Activated T-helper 1 cell treated with anti-CD3 and anti-CD28 coated beads, Interleukin-12 subunit alpha, Interleukin-12 subunit beta, Interleukin-2, Interleukin-4 antibody, amounts not matched to agents 30 ng/mL and 10 ng/mL and 1 ng/mL, durations not matched to agents 14 hours and 24 hours and 36 hours (primary cell): Measurements from ENCODE around the gene IZUMO4. TPM values are rescaled to one million over a fixed set of nuclear protein-coding genes. Genes with fewer than 3 reads are reported as not detected.

ENCODE experiments used
- DNase-seq: peaks from one replicate; pipeline ENCODE4 v3.0.0; 2021; ENCODE audit warnings: low spot score
- H3K27ac Mint-ChIP-seq: one replicate; pipeline ENCODE4 v1.8.0; 2021; ENCODE audit warnings: mild to moderate bottlenecking, mixed read lengths
- H3K27me3 Mint-ChIP-seq: one replicate; pipeline ENCODE4 v1.8.0; 2022; ENCODE audit warnings: mild to moderate bottlenecking, moderate library complexity, mixed read lengths; ENCODE audit not compliant: insufficient read depth
- H3K36me3 Mint-ChIP-seq: one replicate; pipeline ENCODE4 v1.8.0; 2021; ENCODE audit warnings: low read depth, mixed read lengths
- H3K4me1 Mint-ChIP-seq: one replicate; pipeline ENCODE4 v1.8.0; 2021; ENCODE audit warnings: low read depth, mixed read lengths
- H3K4me3 Mint-ChIP-seq: one replicate; pipeline ENCODE4 v1.8.0; 2021; ENCODE audit warnings: mild to moderate bottlenecking, moderate library complexity, mixed read lengths
- H3K9me3 Mint-ChIP-seq: one replicate; pipeline ENCODE4 v1.8.0; 2021; ENCODE audit warnings: mixed read lengths
- intact Hi-C: fragments of 100-400 bp; cut with micrococcal nuclease; formaldehyde crosslinking; loops from one replicate; pipeline ENCODE4 v1.15.1; 2024
- total RNA-seq: library from RNA; stranded (reverse); gene quantifications from 2 replicates; pipeline ENCODE4 v1.2.3, GENCODE V29; 2022

IZUMO4 gene
- total RNA-seq, 1 donor from 2014 or later = 7.1 TPM

- Mint-ChIP-seq H3K27ac (peak overlapping the region; percentile 92), H3K9me3 (no peaks in the 10 kb centered on the region), H3K36me3 (no peaks in the 10 kb centered on the region), H3K4me1 (peaks cover 17% of the 10 kb centered on the region), H3K4me3 (peak overlapping the region; percentile 89), H3K27me3 (no peaks in the 10 kb centered on the region)
- intact Hi-C loops = no loop called here
- DNase-seq = no peak
These were observed 33.9 kb upstream of the IZUMO4 start for GRCh38 chr19:2062770-2063169.

GRCh38 chr19:2063824-2064223, 32.9 kb upstream of the IZUMO4 start:
- DNase-seq = no peak
- no peaks in the 10 kb centered on the region for H3K9me3 Mint-ChIP-seq
- peaks cover 17% of the 10 kb centered on the region for H3K4me1 Mint-ChIP-seq
- intact Hi-C loops = no loop called here
- H3K27ac Mint-ChIP-seq = peak overlapping the region; percentile 23
- H3K36me3 Mint-ChIP-seq = no peaks in the 10 kb centered on the region
- no peak overlapping the region for H3K4me3 Mint-ChIP-seq
- no peaks in the 10 kb centered on the region for H3K27me3 Mint-ChIP-seq

- DNase-seq = no peak
- Mint-ChIP-seq H3K27me3 (no peaks in the 10 kb centered on the region), H3K36me3 (no peaks in the 10 kb centered on the region), H3K4me3 (no peak overlapping the region), H3K9me3 (no peaks in the 10 kb centered on the region), H3K27ac (no peak overlapping the region), H3K4me1 (peaks cover 17% of the 10 kb centered on the region)
- intact Hi-C loops = no loop called here
These were observed 32.3 kb upstream of the IZUMO4 start for GRCh38 chr19:2064395-2064787.

- Mint-ChIP-seq H3K4me3 (no peak overlapping the region), H3K27ac (no peak overlapping the region), H3K27me3 (no peaks in the 10 kb centered on the region), H3K36me3 (peaks cover 5% of the 10 kb centered on the region), H3K9me3 (no peaks in the 10 kb centered on the region), H3K4me1 (peaks cover 20% of the 10 kb centered on the region)
- intact Hi-C loops = no loop called here
- no peak for DNase-seq
These were observed 31.8 kb upstream of the IZUMO4 start for GRCh38 chr19:2064788-2065524.

- intact Hi-C loops = no loop called here
- Mint-ChIP-seq H3K9me3 (no peaks in the 10 kb centered on the region), H3K27me3 (no peaks in the 10 kb centered on the region), H3K27ac (peak overlapping the region; percentile 44), H3K4me1 (peaks cover 15% of the 10 kb centered on the region), H3K36me3 (peaks cover 32% of the 10 kb centered on the region), H3K4me3 (no peak overlapping the region)
- no peak for DNase-seq
These were observed 26.3 kb upstream of the IZUMO4 start for GRCh38 chr19:2070436-2070827.

GRCh38 chr19:2070986-2071673, 25.6 kb upstream of the IZUMO4 start:
- intact Hi-C loops = no loop called here
- Mint-ChIP-seq H3K4me1 (peaks cover 15% of the 10 kb centered on the region), H3K9me3 (no peaks in the 10 kb centered on the region), H3K27ac (peak overlapping the region; percentile 31), H3K36me3 (peaks cover 36% of the 10 kb centered on the region), H3K27me3 (no peaks in the 10 kb centered on the region), H3K4me3 (no peak overlapping the region)
- no peak for DNase-seq

- Mint-ChIP-seq H3K36me3 (peaks cover 38% of the 10 kb centered on the region), H3K27me3 (no peaks in the 10 kb centered on the region), H3K9me3 (no peaks in the 10 kb centered on the region), H3K4me1 (peaks cover 15% of the 10 kb centered on the region), H3K27ac (peak overlapping the region; percentile 52), H3K4me3 (no peak overlapping the region)
- intact Hi-C loops = no loop called here
- DNase-seq = no peak
These were observed 23.8 kb upstream of the IZUMO4 start for GRCh38 chr19:2072757-2073551.

- DNase-seq = no peak
- intact Hi-C loops = no loop called here
- peaks cover 40% of the 10 kb centered on the region for H3K36me3 Mint-ChIP-seq
- H3K27ac Mint-ChIP-seq = no peak overlapping the region
- no peaks in the 10 kb centered on the region for H3K9me3 Mint-ChIP-seq
- no peaks in the 10 kb centered on the region for H3K27me3 Mint-ChIP-seq
- H3K4me3 Mint-ChIP-seq = no peak overlapping the region
- H3K4me1 Mint-ChIP-seq = peaks cover 27% of the 10 kb centered on the region
These were observed 20.2 kb upstream of the IZUMO4 start for GRCh38 chr19:2076526-2076944.

GRCh38 chr19:2077398-2077797, 19.3 kb upstream of the IZUMO4 start:
- Mint-ChIP-seq H3K4me1 (peaks cover 29% of the 10 kb centered on the region), H3K9me3 (no peaks in the 10 kb centered on the region), H3K36me3 (peaks cover 40% of the 10 kb centered on the region), H3K4me3 (no peak overlapping the region), H3K27me3 (no peaks in the 10 kb centered on the region), H3K27ac (no peak overlapping the region)
- DNase-seq = no peak
- intact Hi-C loops = no loop called here

GRCh38 chr19:2077833-2078619, 18.7 kb upstream of the IZUMO4 start:
- no peak for DNase-seq

GRCh38 chr19:2079076-2079864, 17.4 kb upstream of the IZUMO4 start:
- no peak for DNase-seq
- Mint-ChIP-seq H3K4me1 (peaks cover 39% of the 10 kb centered on the region), H3K4me3 (peak overlapping the region; percentile 78), H3K27me3 (no peaks in the 10 kb centered on the region), H3K27ac (peak overlapping the region; percentile 78), H3K36me3 (peaks cover 45% of the 10 kb centered on the region), H3K9me3 (no peaks in the 10 kb centered on the region)
- intact Hi-C loops = no loop called here

More at GRCh38 chr19:2077833-2078619, 18.7 kb upstream of the IZUMO4 start:
- intact Hi-C loops = no loop called here
- peaks cover 42% of the 10 kb centered on the region for H3K36me3 Mint-ChIP-seq
- H3K4me3 Mint-ChIP-seq = no peak overlapping the region
- H3K27ac Mint-ChIP-seq = no peak overlapping the region
- no peaks in the 10 kb centered on the region for H3K9me3 Mint-ChIP-seq
- no peaks in the 10 kb centered on the region for H3K27me3 Mint-ChIP-seq
- peaks cover 33% of the 10 kb centered on the region for H3K4me1 Mint-ChIP-seq

GRCh38 chr19:2079865-2080301, 16.8 kb upstream of the IZUMO4 start:
- H3K36me3 Mint-ChIP-seq = peaks cover 45% of the 10 kb centered on the region
- H3K4me3 Mint-ChIP-seq = peak overlapping the region; percentile 78
- no peaks in the 10 kb centered on the region for H3K9me3 Mint-ChIP-seq
- peaks cover 39% of the 10 kb centered on the region for H3K4me1 Mint-ChIP-seq
- no peaks in the 10 kb centered on the region for H3K27me3 Mint-ChIP-seq
- peak overlapping the region; percentile 78 for H3K27ac Mint-ChIP-seq
- intact Hi-C loops = no loop called here
- DNase-seq = no peak
